ENCODE measurements around the gene METTL22.

The METTL22 gene

DNA sequence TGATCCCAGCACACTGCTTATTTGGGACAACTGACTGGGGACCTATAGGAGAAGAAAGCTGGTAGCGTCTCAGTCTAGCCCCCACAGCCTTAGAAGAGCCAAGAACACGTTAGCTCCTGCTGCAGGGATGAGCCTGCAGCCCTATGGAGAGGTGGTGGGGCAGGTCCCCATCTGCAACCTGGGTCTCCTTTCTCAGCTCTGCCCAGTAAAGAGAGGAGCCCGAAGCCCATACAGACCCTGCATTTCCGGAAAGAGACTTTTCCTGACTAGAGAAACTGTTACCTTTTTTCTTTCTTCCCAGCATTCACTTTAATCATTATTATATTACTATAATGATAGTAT lies 788 bp downstream of the METTL22 start:
- peak overlapping the region; percentile 97 for H3K4me3 ChIP-seq (replicated peaks; ENCODE audit: low read depth, low read length)
- TF ChIP-seq, protein P1, sequence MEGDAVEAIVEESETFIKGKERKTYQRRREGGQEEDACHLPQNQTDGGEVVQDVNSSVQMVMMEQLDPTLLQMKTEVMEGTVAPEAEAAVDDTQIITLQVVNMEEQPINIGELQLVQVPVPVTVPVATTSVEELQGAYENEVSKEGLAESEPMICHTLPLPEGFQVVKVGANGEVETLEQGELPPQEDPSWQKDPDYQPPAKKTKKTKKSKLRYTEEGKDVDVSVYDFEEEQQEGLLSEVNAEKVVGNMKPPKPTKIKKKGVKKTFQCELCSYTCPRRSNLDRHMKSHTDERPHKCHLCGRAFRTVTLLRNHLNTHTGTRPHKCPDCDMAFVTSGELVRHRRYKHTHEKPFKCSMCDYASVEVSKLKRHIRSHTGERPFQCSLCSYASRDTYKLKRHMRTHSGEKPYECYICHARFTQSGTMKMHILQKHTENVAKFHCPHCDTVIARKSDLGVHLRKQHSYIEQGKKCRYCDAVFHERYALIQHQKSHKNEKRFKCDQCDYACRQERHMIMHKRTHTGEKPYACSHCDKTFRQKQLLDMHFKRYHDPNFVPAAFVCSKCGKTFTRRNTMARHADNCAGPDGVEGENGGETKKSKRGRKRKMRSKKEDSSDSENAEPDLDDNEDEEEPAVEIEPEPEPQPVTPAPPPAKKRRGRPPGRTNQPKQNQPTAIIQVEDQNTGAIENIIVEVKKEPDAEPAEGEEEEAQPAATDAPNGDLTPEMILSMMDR (IDR thresholded peaks at IDR 0.05; ENCODE audit: low read depth, low read length, missing control alignments) = no peak
- no peak for DNase-seq (ENCODE audit: extremely low read depth, low read depth)

DNA sequence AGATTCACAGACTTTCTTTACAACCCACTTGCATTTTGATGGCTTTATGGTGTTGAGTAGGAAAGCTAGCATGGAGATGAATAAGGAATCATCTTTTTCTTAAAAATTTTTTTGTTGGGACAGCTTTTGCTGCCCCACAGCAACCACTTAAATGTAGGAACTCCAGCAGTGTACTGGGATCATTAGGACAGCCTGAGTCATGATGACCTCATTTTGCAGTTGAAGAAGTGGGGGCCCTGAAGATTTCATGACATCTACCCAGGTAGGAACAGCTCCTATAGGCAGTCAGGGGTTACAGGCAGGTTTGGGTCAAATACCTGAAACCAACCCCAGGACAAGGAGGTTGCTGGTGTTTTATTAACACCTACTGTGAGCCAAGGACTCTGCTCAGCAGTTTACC lies 2.1 kb downstream of the METTL22 start:
- H3K4me3 ChIP-seq (replicated peaks; ENCODE audit: low read depth, low read length) = no peak overlapping the region
- TF ChIP-seq, protein P1 (IDR thresholded peaks at IDR 0.05; ENCODE audit: low read depth, low read length, missing control alignments) = no peak
- no peak for DNase-seq (ENCODE audit: extremely low read depth, low read depth)

DNA sequence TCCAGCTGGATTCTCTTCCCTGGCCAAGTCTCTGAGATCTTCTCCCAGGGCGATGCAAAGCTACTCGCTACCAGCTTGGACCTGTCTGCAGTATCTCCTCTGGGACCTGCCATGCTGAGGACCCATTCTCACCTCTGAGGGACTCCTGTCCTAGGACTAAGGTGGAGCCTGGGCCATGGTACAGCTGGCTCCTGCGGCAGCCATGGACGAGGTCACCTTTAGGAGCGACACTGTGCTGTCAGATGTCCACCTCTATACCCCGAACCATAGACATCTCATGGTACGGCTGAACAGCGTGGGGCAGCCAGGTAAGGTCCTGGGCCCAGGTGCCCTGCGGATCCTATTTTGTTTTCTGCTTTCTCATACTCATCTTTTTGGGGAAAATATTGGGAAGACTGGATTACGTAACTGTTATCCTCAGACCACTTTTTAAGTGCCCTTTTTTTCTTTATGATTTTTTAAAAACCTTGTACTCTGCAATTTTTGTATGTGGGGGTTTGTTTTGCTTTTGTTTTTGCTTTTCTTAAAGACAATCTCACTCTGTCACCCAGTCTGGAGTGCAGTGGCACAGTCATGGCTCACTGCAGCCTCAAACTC lies 4.1 kb downstream of the METTL22 start:
- TF ChIP-seq, protein P1 (IDR thresholded peaks at IDR 0.05; ENCODE audit: low read depth, low read length, missing control alignments) = no peak
- DNase-seq (ENCODE audit: extremely low read depth, low read depth) = no peak
- H3K4me3 ChIP-seq (replicated peaks; ENCODE audit: low read depth, low read length) = no peak overlapping the region

DNA sequence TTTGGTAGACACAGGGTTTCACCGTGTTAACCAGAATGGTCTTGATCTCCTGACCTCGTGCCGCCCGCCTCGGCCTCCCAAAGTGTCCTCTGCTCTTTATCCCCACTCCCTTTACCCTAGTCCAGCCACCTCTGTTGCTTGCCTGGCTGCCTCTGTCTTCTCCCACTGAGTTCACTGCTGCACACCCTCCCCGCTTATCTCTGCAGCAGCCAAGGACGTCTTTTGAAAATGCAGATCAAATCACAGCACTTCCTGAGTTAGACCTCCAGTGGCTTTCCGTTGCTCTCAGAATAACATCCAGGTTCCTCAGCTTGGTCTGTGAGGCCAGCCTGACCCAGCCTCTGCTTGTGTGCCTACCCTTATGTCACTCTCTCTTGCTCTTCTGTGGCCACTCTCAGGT lies 5.4 kb downstream of the METTL22 start:
- no peak for DNase-seq (ENCODE audit: extremely low read depth, low read depth)
- H3K4me3 ChIP-seq (replicated peaks; ENCODE audit: low read depth, low read length) = no peak overlapping the region
- TF ChIP-seq, protein P1 (IDR thresholded peaks at IDR 0.05; ENCODE audit: low read depth, low read length, missing control alignments) = no peak

DNA sequence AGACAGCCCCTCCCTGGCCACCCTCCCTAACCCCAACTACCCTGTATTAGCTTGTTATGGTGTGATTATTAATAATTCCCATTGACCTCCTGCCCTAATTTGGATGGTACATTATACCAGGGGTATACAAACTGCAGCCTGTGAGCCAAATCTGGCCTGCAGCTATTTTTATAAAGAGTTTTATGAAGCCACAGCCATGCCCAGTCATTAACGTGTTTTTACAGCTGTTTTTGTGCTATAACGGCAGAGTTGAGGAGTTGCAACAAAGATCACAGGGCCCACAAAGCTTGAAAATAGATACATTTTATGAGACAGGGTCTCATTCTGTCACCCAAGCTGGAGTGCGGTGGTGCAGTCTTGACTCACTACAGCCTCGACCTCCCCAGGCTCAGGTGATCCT lies 6.0 kb downstream of the METTL22 start:
- no peak for DNase-seq (ENCODE audit: extremely low read depth, low read depth)
- H3K4me3 ChIP-seq (replicated peaks; ENCODE audit: low read depth, low read length) = no peak overlapping the region
- TF ChIP-seq, protein P1 (IDR thresholded peaks at IDR 0.05; ENCODE audit: low read depth, low read length, missing control alignments) = no peak

DNA sequence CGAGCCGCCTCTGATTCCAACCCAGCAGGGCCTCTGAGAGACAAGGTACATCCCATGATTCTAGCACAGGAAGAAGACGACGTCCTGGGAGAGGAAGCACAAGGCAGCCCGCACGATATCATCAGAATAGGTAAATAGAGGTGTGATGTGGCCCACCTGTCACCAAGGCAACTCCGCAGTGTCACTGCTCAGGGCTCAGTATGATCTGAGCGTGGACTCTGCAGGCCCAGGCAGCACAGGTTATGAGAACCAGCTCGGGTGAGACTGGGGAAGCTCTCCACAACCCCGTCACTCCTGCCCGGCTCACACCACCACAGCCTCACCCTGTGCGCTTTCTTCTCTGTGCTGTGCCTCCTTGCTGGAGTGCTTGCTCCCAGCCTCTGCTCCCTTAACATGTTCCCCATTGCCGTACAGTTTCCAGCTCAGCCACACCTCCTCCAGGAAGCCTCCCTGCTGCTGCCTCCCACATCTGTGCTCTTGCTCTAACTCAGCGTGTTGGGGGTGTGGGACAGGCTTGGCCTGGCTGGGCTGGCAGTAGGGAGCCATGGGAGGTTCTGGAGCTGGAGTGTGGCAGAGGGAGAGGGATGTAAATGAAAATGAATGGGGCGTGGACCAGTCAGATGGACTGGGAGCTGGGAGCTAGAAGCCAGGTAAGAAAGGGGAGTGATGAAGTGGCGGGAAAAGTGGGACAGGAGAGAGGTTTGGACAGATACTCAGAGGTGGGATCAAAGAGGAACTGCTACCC lies 7.7 kb downstream of the METTL22 start:
- H3K4me3 ChIP-seq (replicated peaks; ENCODE audit: low read depth, low read length) = no peak overlapping the region
- no peak for DNase-seq (ENCODE audit: extremely low read depth, low read depth)
- TF ChIP-seq, protein P1 (IDR thresholded peaks at IDR 0.05; ENCODE audit: low read depth, low read length, missing control alignments) = no peak

All from HFF-Myc (cell line).